Suprapubic skin (tissue), 4 donors: ENCODE results near the gene MAP7. TPM values are rescaled to one million over a fixed set of nuclear protein-coding genes. Genes with fewer than 3 reads are reported as not detected.

ENCODE experiments used
- DNase-seq, 2 donors: peaks; one replicate each; pipeline ENCODE4 v3.0.0-alpha.2; 2019; ENCODE audit warnings: low spot score in 2 of 2
- H3K27ac ChIP-seq: fragments of 200-600 bp; sonication (generic); one replicate; pipeline ENCODE4 v1.5.1; 2019
- H3K27me3 ChIP-seq: fragments of 200-600 bp; sonication (generic); one replicate; pipeline ENCODE4 v1.5.1; 2019
- H3K36me3 ChIP-seq: fragments of 200-600 bp; sonication (generic); one replicate; pipeline ENCODE4 v1.5.1; 2019
- H3K4me1 ChIP-seq: fragments of 200-600 bp; sonication (generic); one replicate; pipeline ENCODE4 v1.5.1; 2019
- H3K4me3 ChIP-seq: fragments of 200-600 bp; sonication (generic); one replicate; pipeline ENCODE4 v1.5.1; 2019; ENCODE audit warnings: mild to moderate bottlenecking
- H3K9me3 ChIP-seq: fragments of 200-600 bp; sonication (generic); one replicate; pipeline ENCODE4 v1.5.1; 2019
- CTCF ChIP-seq, 2 donors: fragments of 200-600 bp in 1 of 2; fragments of 450-650 bp in 1 of 2; sonication (generic) in 1 of 2; IDR thresholded peaks; one replicate each; pipeline ENCODE4 v1.5.1; 2016 to 2019; ENCODE audit warnings: antibody characterized with exemption in 2 of 2, mild to moderate bottlenecking in 1 of 2, moderate library complexity in 1 of 2
- EP300 ChIP-seq: sonication (generic); formaldehyde crosslinking; IDR thresholded peaks from one replicate; pipeline ENCODE4 v1.6.1; 2017; ENCODE audit warnings: antibody characterized with exemption
- POLR2A ChIP-seq, 2 donors: fragments of 450-650 bp; IDR thresholded peaks; one replicate each; pipeline ENCODE4 v1.6.1; 2017; ENCODE audit warnings: antibody characterized with exemption in 2 of 2, mild to moderate bottlenecking in 2 of 2, moderate library complexity in 2 of 2
- POLR2AphosphoS5 ChIP-seq, 3 donors: sonication (generic); formaldehyde crosslinking; IDR thresholded peaks; one replicate each; pipeline ENCODE4 v1.6.1; 2017; ENCODE audit warnings: antibody characterized with exemption in 3 of 3
- WGBS: methylation state at CpG from one replicate; pipeline ENCODE4 v1.1.5; 2018; 5-methylcytosine and 5-hydroxymethylcytosine counted together
- total RNA-seq, 4 donors: library from RNA; depleted of rRNA; stranded (reverse); fragments of >200 nt; gene quantifications; one replicate each; pipeline ENCODE4 v1.1.0, GENCODE V29; 2016

The MAP7 gene
- total RNA-seq, 4 donors from 2014 or later = 25.9 to 41.0 (median 28.8) TPM

- no peak for DNase-seq
- Histone ChIP-seq H3K4me3 (no peak overlapping the region), H3K9me3 (no peaks in the 10 kb centered on the region), H3K4me1 (peaks cover 5% of the 10 kb centered on the region), H3K36me3 (no peaks in the 10 kb centered on the region), H3K27me3 (no peaks in the 10 kb centered on the region), H3K27ac (no peak overlapping the region)
- WGBS = 94% methylated on average over 1 of the region's 1 CpG
- no peak for TF ChIP-seq EP300
- TF ChIP-seq POLR2A (IDR thresholded peaks at IDR 0.05) = no peak
- TF ChIP-seq POLR2AphosphoS5 (IDR thresholded peaks at IDR 0.05) = no peak
- no peak for TF ChIP-seq CTCF (IDR thresholded peaks at IDR 0.05)
Measured at GRCh38 chr6:136306466-136306865, 243.8 kb downstream of the MAP7 start.

GRCh38 chr6:136304410-136304809, 245.8 kb downstream of the MAP7 start:
- Histone ChIP-seq H3K4me1 (peaks cover 5% of the 10 kb centered on the region), H3K27ac (no peak overlapping the region), H3K9me3 (no peaks in the 10 kb centered on the region), H3K4me3 (no peak overlapping the region), H3K36me3 (no peaks in the 10 kb centered on the region), H3K27me3 (no peaks in the 10 kb centered on the region)
- TF ChIP-seq EP300 (no peak), POLR2AphosphoS5 (IDR thresholded peaks at IDR 0.05) (no peak), POLR2A (IDR thresholded peaks at IDR 0.05) (no peak), CTCF (IDR thresholded peaks at IDR 0.05) (no peak)
- DNase-seq = no peak
- WGBS = 79% methylated on average over 4 of the region's 4 CpGs

- no peak overlapping the region for H3K4me3 ChIP-seq
- DNase-seq = no peak
- TF ChIP-seq POLR2A (IDR thresholded peaks at IDR 0.05) (no peak), CTCF (IDR thresholded peaks at IDR 0.05) (no peak), EP300 (no peak), POLR2AphosphoS5 (IDR thresholded peaks at IDR 0.05) (no peak)
- H3K27me3 ChIP-seq = no peaks in the 10 kb centered on the region
- H3K27ac ChIP-seq = no peak overlapping the region
- no peaks in the 10 kb centered on the region for H3K36me3 ChIP-seq
- peaks cover 5% of the 10 kb centered on the region for H3K4me1 ChIP-seq
- H3K9me3 ChIP-seq = no peaks in the 10 kb centered on the region
- WGBS = 71% methylated on average over 3 of the region's 3 CpGs
Measured at GRCh38 chr6:136303516-136303915, 246.7 kb downstream of the MAP7 start.

GRCh38 chr6:136294621-136295020, 255.6 kb downstream of the MAP7 start:
- WGBS = 98% methylated on average over 3 of the region's 3 CpGs
- H3K4me3 ChIP-seq = no peak overlapping the region
- TF ChIP-seq EP300 = no peak
- TF ChIP-seq POLR2AphosphoS5 (IDR thresholded peaks at IDR 0.05) = no peak
- TF ChIP-seq CTCF (IDR thresholded peaks at IDR 0.05) = no peak
- TF ChIP-seq POLR2A (IDR thresholded peaks at IDR 0.05) = no peak
- no peaks in the 10 kb centered on the region for H3K36me3 ChIP-seq
- no peak for DNase-seq
- no peak overlapping the region for H3K27ac ChIP-seq
- no peaks in the 10 kb centered on the region for H3K27me3 ChIP-seq
- H3K9me3 ChIP-seq = no peaks in the 10 kb centered on the region
- H3K4me1 ChIP-seq = peaks cover 9% of the 10 kb centered on the region

Other genes with a start within 250 kb of the MAP7 start
- gene MAP3K5, start 242.1 kb upstream of the MAP7 start, total RNA-seq = 10 to 100 TPM; 19.4 to 36.1 (median 21.1) TPM